Cardiac septum (tissue), 1 donor: ENCODE results near the gene SPANXA2. TPM values are rescaled to one million over a fixed set of nuclear protein-coding genes. Genes with fewer than 3 reads are reported as not detected.
"Not testable (repeated sequence)": the region's sequence is repeated elsewhere in the genome, so short reads cannot be mapped to it uniquely, and the experiment has no call there.

Experiments used
- DNase-seq: peaks from one replicate; pipeline ENCODE4 v3.0.0-alpha.2; 2020; ENCODE audit warnings: low spot score
- intact Hi-C: fragments of 100-400 bp; cut with DNase I; formaldehyde crosslinking; loops from one replicate; pipeline ENCODE4 v1.14.0; 2022
- long read RNA-seq: library from polyadenylated mRNA; unstranded; transcript quantifications from one replicate; pipeline ENCODE4 v2.0.0, GENCODE V29; 2021
- total RNA-seq: library from RNA; stranded (reverse); fragmentation: NEBNext Ultra II Directional; extraction: Animal tissue kit (Norgen Biotek cat#: 25700); gene quantifications from one replicate; pipeline ENCODE4 v1.2.1, GENCODE V29; 2021
- donor health status: DM: no; HTN: no; CAD: no.

Gene SPANXA2
- total RNA-seq = not detected
- long read RNA-seq = 0 reads

- intact Hi-C loops, DNase-seq: not testable (repeated sequence)
These were observed at the start of gene SPANXA2 for GRCh38 chrX:141589408-141589807. SPANXA2 (plus strand) TSS chrX:141589708; CDS start chrX:141589768, 60 bp downstream.

GRCh38 chrX:141542551-141542950, 47.0 kb upstream of the SPANXA2 start:
- intact Hi-C loops, DNase-seq: not testable (repeated sequence)

- intact Hi-C loops, DNase-seq: not testable (repeated sequence)
These were observed 4.9 kb upstream of the SPANXA2 start, which contains the start of gene SPANXA1 for GRCh38 chrX:141584638-141585037. SPANXA1 (minus strand) TSS chrX:141584738; CDS start chrX:141584678, 60 bp downstream.

- intact Hi-C loops = no loop called here
These were observed 19.6 kb downstream of the SPANXA2 start for GRCh38 chrX:141609111-141609510.

GRCh38 chrX:141619336-141619735, 29.8 kb downstream of the SPANXA2 start:
- intact Hi-C loops = no loop called here
- DNase-seq = no peak

More at GRCh38 chrX:141609111-141609510, 19.6 kb downstream of the SPANXA2 start:
- DNase-seq = no peak

GRCh38 chrX:141632124-141632523, 42.6 kb downstream of the SPANXA2 start:
- intact Hi-C loops = no loop called here

GRCh38 chrX:141638550-141638949, 49.0 kb downstream of the SPANXA2 start:
- intact Hi-C loops = no loop called here
- no peak for DNase-seq

More at GRCh38 chrX:141632124-141632523, 42.6 kb downstream of the SPANXA2 start:
- DNase-seq = no peak

Other genes starting within 250 kb of the SPANXA2 start
- not detected for gene SPANXA1, start 5.0 kb upstream of the SPANXA2 start, total RNA-seq
- gene SPANXD, start 109.0 kb downstream of the SPANXA2 start, total RNA-seq = not detected
- not detected for gene MAGEC3, start 248.6 kb downstream of the SPANXA2 start, total RNA-seq